CD4-positive, alpha-beta T cell treated with Interferon alpha-2 for 1 hour (primary cell): ENCODE results near the gene ESRP2.

Experiments
- DNase-seq, 2 donors: peaks; one replicate each; pipeline ENCODE4 v3.0.0-alpha.2; 2020 to 2022

Gene ESRP2

GRCh38 chr16:68214726-68215125, 21.2 kb downstream of the ESRP2 start:
- no peak for DNase-seq

GRCh38 chr16:68206245-68206644, 29.7 kb downstream of the ESRP2 start:
- no peak for DNase-seq

- DNase-seq, result no peak
Observed at GRCh38 chr16:68202091-68202519, 33.8 kb downstream of the ESRP2 start.

GRCh38 chr16:68200088-68200783, 35.7 kb downstream of the ESRP2 start:
- DNase-seq, result no peak

- no peak for DNase-seq
Observed at GRCh38 chr16:68197250-68197649, 38.7 kb downstream of the ESRP2 start.

DNA sequence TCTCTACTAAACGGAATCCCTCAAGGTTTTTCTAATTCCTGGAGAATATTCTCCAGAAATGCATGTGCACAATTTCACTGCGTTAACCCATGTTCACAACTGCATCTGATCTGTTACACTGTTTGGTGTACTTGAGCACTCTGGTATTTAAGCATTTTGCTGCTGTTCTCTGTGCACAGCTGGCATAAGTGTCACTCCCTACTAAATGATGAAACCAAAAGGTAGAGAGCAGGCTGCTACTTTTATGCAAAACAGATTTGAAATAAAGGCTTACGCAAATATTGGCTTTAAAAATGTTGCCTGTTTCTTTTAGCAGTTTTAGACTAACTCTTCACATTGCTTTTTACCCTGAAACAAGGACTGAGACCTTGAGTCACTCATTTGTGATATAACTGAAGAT, 41.7 kb downstream of the ESRP2 start:
- no peak for DNase-seq

DNA sequence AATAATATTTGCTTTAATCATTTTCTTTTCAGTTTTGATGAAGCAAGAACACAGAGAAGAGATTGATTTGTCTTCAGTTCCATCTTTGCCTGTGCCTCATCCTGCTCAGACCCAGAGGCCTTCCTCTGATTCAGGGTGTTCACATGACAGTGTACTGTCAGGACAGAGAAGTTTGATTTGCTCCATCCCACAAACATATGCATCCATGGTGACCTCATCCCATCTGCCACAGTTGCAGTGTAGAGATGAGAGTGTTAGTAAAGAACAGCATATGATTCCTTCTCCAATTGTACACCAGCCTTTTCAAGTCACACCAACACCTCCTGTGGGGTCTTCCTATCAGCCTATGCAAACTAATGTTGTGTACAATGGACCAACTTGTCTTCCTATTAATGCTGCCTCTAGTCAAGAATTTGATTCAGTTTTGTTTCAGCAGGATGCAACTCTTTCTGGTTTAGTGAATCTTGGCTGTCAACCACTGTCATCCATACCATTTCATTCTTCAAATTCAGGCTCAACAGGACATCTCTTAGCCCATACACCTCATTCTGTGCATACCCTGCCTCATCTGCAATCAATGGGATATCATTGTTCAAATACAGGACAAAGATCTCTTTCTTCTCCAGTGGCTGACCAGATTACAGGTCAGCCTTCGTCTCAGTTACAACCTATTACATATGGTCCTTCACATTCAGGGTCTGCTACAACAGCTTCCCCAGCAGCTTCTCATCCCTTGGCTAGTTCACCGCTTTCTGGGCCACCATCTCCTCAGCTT, 45.0 kb downstream of the ESRP2 start:
- DNase-seq, result no peak

DNA sequence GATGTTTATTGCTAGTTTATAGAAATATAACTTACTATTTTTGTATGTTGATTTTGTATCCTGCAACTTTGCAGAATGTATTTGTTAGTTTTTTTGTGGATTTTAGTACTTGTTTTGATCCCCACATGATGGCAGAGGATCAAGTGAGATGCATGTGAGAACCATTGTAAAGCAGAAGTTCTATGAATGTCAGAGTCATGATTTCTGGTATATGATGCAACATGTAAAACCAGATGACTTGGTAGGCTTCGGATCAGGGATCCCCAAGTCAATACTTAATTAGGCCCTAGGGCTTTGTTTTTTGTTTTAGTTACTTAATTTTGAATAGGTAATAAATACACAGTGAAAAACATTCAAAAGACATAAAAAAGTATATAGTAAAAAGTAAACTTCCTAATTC, 45.8 kb downstream of the ESRP2 start:
- no peak for DNase-seq

GRCh38 chr16:68188170-68188569, 47.8 kb downstream of the ESRP2 start:
- no peak for DNase-seq

DNA sequence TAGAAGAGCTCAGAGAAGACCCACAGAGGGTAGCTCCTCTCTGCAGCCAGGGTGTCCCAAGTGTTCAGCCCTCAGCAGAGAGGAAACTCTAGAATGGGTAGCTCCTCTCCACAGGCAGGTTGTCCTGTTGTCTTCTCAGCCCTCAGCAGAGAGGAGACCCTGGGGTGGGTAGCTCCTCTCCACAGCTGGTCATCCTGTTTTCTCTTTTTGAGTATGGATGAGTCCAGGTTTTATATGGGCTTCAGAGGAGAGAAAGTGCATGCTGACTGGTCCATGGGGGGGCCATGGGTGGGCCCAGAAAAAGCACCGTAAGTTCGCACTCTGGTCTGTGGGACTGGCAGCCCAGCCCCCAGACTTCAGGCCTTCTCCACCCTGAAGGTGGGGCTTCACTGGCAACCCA, 48.4 kb downstream of the ESRP2 start:
- DNase-seq, result no peak

- DNase-seq, result no peak
Observed at GRCh38 chr16:68186877-68187276, 49.0 kb downstream of the ESRP2 start.

- DNase-seq, result no peak
Observed at GRCh38 chr16:68183046-68183445, 52.9 kb downstream of the ESRP2 start.

DNA sequence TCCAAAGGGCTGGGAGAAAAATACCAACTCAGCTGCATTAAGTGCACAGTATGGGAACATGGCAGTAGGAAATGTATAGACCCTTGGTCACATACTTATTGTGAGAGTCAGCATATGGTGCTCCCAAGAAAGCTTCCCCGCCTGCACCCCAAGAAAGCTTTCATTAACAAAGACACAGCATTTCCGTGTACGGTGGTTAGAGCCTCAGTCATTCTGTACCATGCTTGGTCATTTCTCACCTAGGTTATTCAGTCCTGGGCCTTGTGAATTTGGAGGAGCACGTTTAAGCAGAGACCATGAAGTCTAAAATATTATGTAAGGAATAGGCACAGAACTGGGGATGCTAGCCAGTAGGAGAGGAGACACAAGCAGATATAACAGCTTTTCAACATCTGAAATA, 56.1 kb downstream of the ESRP2 start:
- no peak for DNase-seq

DNA sequence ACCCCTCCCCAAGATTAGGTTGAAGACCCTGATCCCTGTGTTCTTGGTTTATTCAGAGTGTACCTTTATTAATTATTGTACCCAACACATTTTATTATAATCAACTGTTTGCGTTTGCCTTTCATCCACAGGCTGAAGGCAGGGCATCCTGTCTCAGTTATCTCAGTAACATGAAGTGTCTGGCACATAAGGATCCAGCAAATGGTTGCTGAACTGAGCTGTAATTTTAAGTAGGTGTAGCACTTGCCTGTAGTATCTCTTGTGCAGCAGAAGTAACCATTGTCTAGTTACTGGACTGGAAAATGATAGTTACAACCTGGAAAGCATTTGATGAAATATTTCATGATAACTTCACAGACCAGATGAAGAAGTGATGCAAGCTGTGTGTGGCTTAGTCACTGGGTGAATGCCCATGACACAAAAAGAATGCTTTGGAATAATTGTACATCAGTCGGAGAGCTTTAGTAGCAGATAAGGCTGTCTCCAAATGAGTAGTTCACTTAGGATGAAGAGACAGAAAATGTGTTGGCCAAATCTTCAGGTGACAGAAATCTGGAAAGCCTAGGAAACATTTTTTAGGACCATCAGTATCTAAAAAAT, 56.6 kb downstream of the ESRP2 start:
- no peak for DNase-seq
